Hematopoietic multipotent progenitor cell treated with erythropoietin and hydrocortisone succinate and interleukin-3 and kit ligand, for 8 days (in vitro differentiated cells): ENCODE data around the gene DBH.
"Not testable (repeated sequence)": the region's sequence is repeated elsewhere in the genome, so short reads cannot be mapped to it uniquely, and the experiment has no call there.

ENCODE experiments used
- DNase-seq: peaks from one replicate; pipeline ENCODE4 v3.0.0-alpha.2; 2015

Gene DBH

DNA sequence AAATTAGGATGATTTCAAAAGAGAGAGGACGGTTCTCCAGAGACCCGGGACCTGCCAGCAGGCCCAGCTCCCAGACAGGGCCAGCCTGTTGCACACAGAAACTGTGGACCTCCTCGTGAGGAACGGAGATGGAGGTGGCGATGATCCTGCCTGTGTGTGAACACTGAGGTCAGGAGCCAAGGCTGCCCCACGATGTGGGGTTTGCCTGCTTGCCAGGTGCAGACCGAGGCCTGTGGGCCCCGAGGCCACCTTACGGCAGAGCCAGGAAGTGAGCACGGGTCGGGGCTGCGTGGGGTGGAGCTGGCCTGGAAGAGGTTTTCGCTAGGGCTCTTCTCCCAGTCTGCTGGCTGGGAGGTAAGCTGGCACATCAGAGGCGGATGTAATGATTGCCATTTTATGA lies 31.3 kb upstream of the DBH start:
- DNase-seq, result no peak

DNA sequence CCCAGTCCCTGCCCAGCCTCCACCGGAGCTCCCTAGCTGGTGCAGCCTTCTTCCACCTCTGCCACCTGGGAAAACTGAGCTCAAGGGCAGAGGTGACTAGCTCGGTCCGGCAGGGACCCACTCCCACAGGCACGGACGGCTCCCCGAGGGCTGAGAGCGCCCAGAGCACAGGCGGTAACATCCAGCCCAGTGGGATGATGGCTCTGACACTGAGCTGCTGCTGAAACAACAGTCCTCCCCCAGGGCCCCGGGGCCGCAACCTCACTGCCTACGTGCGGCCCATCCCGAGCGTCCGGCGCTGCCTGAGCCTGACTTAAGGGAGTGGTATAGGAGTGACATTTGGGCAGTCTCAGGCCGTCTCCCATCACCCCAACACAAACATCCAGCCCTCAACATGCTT lies 30.7 kb upstream of the DBH start:
- no peak for DNase-seq

DNA sequence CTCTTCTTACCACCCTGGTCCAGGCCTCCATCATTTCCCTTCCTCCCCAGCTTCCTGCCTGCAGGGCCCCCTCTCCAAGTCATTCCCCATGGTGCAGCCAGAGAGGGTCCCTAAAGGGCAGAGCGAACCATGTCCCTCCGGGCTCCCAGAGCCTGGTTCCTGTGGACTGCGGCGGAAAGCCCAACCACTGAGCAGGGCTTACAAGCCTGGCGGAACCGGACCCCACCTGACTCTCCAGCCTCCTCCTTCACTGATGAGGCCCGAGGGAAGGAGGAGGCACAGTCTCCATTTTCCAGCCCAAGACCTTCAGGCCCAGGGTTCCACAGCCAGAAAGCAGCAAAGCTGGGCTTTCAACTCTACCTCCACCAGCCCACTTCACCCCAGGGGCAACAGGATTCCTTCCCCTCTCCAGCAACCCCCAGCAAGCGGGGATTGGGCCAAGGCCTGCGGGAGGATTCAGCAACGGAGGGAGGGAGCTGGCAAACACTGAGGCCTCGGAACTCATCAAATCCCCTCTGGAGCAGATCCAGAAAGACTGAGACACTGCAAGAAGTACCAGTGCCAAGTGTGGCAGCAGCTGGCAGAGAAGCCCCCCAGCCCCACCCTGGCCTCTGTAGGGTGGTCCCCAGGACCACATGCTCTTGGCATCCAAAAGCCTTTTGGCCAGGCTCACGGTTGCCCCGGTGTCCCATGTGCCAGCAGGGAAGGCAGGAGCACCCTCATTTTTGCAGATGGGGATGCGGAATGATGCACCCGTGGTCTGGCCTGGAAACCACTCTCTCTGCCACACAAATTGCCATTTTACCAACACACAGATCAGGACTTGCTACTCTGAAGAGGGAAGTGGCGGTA lies 30.1 kb upstream of the DBH start:
- no peak for DNase-seq

DNA sequence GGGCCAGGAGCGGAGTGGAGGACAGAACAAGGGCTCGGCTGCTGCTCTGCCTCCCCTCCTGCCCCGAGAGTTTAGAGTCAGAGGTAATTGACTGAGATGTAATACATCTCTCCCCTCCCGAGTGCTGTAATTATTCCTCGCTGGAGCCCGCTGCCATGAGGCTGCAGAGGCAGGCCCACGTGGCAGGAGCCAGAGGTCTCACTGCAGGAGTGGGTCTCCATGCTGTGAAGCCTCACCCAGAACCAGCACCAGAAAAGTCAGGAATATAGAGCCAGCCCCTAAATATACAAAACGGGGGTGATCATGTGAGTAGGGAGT lies 29.5 kb upstream of the DBH start:
- no peak for DNase-seq

DNA sequence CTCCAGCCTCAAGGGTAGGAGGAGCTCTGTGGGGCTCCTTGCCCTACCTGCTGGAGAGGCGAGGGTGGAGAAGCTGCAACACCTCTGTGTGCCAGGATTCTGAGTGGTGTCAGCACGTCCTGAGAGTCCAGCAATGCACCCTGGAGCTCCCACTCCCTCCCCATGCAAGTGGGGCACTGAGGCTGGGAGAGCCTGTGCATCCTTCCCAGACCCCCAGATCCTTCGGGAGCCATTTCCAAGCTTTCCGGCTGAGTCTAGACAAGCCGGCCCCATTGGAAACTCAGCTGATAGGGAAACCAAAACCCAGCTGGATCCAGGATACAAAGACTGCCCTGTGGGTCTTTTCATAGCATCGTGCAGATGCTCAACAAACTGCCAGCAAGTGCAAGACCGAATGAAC lies 28.8 kb upstream of the DBH start:
- DNase-seq, result no peak

DNA sequence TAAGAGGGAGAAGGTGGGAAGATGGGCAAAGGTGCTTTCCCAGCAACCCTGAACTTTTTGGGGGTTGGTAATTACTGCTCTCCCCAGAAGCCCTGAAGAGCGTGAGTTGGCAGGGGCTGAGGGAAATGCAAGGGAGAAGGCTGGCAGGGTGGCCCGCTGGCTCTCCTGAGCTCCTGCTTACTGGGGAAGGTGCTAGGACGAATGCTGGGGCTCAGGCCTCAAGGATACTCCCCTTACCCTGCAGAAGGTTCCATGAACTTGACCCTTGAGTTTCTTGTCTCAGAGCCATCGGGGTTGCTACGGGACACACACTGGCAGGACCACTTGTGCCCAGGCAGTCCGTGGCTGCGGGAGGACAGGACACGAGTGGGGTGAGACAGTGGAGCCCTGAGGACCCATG lies 28.2 kb upstream of the DBH start:
- DNase-seq, result no peak

DNA sequence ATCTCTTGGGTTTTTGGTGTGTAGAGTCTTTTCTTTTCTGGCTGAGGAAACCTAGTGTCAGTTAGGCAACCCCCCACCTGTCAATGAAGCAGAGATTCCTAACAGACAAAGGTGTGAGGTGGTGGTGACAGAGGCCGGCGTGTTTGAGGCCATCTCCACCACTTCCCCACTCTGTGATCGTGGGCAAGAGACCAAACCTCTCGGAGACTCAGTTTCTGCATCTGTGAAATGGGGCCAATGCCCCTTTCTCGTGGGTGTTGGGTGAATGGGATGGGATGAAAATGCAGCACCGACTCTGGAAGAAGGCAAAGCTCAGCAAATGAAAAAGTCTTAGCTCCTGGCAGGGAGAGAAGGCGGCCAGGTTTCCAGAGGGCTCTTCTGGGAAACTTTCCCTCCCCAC lies 27.8 kb upstream of the DBH start:
- no peak for DNase-seq

DNA sequence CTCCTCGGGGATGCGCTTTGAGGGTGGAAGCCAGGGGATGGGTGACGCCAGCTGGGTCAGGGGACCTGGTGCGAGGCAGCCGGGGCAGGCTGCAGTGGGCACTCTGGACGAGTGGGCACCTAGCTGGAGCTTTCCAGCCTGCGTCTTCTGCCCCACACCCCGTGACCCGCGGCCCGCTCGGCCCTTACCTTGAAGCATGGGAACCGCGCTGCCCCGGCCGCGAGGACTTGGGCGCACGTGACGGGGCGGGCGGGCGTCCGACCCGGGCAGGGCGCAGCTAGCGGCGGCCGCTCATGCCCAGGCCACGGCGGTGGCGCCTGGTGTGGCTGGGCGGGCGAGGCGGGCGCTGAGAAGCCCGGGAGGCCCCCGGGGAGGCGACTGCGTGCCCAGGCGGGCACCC lies 27.3 kb upstream of the DBH start:
- DNase-seq, result no peak

DNA sequence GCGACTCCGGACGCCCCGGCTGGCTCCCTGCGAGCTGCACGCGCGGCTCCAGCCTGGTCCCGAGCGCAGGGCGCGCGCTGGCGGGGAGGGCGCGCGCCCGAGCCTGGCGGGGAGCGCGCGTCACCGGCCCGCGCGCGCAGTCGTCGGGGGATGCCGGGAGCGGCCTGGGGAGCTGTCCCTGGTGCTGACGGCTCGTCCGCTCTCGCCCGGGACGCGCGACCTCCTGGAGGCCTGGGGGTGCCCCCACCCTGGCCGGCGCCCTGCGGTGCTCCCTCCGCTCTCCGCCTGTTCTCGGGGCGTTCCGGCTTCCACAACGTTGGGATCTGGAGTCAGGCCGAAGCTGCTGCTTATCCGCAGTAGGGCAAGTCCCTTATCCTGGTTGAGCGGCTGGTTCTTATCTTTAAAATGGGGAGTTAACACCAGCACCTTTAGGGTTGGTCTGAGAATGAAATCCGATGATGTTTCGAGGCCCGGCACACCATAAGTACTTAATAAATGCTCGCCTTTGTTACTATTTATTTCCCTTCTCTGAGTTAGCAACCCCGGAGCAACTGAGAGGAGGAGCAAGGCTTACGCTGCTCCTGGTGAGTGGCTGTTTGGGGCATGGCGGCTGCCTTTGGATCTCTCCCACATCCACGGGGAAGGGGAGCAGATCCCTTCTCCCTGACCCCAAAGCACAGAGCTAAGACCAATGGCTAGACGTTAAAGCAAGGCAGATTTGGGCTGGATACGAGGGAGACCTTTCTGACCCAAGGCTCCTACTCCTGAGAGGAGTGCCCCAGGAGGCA lies 26.7 kb upstream of the DBH start, which contains the start of gene FAM163B:
Gene FAM163B, minus strand, starts transcription at position 79 of the 788 bp plus-strand sequence. CDS start 29,166 bp downstream, outside the sequence.
- peak; percentile 11 for DNase-seq

DNA sequence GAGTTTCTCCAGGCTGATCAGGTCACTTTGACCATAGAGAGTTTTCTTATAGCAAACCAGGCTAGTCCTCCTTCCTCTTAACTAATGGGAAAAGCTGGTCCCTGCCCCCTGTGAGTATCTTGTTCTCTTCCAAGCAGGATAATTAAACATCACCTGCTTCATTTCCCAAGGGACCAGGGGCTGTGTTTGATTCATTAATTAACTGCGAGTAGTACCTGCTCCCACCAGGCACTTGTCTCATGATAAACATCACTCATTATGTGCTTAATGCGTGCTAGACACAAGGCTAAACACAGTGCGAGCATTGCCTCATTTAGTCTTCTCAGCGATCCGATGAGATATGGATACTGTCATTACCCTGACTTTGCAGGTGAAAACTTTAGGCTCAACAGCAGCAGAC lies 25.3 kb upstream of the DBH start:
- no peak for DNase-seq

DNA sequence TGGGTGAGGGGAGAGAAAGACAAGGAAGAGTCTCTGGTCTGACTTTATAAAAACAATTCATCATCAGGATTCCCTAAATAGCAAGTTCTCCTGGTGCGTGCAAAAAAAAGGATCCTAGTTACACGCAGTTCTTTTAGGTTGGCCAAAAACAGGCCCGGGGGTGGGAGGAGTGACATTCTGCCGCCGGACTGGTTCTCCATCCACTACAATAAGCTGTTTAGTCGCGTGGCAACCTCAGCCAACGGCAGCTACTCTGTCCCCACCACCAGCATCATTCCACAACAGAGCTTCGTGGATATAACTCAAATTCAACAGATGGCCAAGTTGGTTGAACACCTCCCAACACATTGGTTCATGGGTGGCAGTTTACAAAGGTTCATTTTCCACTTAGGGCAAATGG lies 24.1 kb upstream of the DBH start:
- DNase-seq, result no peak

DNA sequence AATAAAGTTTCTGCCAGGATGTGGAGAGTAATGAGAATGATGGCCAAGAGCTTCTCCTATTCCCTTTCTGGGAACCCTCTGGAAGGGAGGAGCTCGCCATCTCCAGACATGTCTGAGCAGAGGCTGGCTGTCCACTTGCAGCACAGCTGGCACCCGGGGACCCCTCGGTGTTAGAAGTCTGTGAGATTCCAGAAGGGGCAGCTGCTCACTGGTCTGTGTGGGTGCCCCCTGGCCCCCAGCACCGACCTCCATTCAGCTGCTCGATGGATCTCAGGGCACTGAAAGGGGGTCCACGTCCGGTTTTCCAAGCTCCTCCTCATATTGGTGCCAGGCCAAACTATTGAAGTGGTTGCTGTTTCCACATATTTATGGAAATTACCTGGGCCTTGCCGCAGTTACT lies 23.3 kb upstream of the DBH start:
- DNase-seq, result no peak

DNA sequence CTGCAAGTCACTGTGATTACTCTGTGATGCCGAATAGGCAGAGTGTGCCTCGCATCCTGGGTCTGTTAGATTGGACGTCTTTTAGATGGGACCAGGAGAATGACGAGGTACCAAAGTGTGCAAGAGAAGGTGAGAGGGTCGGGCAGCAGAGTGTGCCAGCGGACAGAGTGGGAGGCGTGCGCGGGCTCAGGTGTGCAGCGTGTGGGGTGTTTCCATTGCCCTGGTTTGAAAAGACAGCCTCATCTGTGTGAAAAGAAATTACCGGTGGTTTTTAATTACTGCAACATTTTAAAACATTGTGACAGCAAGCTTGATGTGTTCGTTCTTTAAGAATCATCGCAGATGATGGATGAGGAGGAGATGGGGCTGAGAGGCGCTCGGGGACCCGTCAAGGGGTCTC lies 22.7 kb upstream of the DBH start:
- no peak for DNase-seq

DNA sequence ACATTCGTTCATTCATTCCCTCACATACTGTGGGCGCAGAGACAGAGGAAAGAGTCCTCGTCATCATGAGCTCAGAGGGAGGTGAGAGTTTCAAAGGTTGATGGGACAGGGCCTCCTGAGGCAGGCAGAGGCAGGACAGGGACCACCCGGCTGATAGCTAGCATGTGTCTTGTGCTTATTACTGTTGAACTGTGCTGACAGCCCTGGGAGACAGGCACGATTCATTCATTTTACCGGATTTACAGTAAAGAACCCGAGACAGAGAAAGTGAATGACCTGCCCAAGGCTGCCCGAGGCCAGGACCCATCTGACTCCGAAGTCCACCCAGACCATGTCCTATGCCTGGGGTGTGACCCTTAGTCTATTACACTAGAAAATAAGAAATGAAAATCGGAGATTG lies 22.1 kb upstream of the DBH start:
- DNase-seq, result no peak

DNA sequence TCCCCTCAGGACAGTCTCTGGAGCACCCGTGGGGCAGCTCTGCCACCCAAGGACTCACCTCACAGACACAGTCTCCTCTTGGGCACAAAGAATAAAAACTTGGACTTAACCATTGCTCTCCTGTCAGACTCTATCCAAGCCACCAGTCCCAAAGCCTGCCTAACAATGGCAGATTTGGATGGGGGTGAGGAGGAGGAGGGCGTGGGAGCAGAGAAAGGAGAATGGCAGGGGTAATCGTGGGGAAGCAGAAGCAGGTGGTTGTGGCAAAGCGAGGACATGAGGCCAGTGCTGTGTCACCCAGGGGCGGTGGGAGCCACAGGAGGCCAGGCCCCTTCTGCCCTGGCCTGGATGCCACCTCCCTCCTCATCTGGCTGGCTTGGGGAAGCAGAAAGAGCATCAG lies 21.5 kb upstream of the DBH start:
- no peak for DNase-seq

DNA sequence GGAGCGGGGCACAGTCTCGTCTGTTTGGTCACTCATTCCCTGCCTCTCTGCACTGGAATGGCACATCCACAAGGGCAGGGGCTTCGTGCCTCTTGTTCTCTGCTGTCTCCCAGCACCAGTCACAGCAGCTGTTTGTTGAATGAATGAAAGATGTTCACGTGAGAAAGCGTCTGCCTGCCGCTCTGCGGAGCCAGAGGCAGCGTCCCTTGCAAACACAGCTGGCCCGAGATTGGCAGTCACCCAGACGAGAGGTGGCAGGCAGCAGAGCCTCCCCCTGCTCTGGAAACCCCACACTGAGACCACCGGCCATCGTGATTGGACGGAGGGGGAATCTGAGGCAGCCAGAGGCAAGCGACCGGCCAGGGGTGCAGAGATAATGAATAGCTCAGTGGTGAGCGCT lies 21.0 kb upstream of the DBH start:
- DNase-seq, result no peak

DNA sequence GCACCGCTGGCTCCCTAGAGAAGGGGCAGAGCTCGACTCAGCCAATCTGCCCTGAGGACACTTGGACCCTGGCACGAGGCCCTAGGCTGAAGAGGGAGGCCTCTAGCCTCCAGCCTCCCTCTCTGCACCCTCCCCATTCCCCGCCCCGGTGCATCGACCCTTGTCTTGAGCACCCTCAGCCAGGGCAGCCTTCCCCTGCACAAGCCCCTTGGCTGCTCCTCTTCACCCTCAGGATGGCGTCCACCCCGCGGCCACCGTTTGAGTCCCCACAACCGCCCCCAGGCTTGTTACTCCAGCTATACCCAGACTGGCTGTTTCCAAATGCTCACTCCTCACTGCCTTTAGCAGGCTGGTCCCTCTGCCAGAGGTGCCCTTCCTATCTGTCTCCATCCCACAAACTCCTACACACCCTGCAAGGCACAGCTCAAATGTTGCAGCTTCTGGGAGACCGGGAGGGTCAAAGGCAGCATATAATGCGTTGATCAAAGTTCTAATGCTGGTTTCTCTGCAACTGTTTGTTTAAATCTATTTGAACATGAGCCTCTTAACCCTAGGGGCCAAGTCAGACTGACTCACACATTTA lies 20.5 kb upstream of the DBH start:
- no peak for DNase-seq

DNA sequence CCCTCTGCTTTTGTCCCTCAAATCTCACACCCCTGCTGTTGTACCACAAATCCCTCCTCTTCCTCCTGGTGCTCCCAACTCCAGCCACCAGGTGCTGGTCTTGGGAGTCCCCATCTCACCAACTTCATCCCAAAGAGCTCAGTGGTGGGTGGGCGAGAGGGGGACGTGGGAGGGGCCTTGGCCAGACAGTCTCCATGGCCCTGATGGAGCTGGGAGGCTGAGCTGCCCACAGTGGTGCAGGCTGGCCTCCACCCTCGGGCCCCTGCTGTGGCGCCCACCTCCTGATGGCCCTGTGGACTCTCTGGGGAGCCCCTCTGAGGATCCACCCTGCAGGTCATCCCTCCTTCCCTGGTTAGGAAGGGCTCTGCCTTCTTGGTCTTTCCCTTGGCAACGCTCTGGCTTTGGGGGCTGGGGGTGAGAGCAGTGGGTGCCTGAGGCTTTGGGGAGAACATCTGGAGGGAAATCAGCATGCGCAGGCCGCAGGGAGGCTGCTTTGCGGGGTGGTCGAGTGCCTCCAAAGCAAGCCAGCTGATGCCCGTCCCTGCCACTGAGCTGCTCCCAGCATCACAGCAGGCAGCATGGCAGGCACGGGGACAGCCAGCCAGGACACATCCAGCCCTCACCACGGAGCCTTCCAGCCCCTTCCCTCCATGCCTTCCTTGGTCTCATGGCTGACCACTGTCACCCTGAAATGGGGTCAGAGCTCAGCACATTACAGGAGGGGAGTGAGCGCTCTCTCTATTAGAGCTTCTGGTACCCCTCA lies 19.3 kb upstream of the DBH start:
- no peak for DNase-seq

DNA sequence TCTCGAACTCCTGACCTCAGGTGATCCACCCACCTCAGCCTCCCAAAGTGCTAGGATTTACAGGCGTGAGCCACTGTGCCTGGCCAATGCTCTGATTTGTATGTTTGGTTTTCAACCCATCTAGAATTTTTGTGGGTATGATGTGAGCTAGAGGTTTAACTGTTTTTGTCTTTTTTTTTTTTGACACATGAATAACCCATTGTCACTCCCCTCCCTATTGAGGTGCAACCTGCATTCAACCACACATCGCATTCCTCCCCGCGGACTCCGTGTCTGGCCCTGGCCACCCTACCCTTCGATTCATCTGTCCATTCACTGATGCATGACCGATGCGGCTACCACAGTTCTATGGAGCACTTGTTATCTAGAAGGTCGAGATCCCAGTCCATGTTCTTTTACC lies 17.4 kb upstream of the DBH start:
- no peak for DNase-seq

DNA sequence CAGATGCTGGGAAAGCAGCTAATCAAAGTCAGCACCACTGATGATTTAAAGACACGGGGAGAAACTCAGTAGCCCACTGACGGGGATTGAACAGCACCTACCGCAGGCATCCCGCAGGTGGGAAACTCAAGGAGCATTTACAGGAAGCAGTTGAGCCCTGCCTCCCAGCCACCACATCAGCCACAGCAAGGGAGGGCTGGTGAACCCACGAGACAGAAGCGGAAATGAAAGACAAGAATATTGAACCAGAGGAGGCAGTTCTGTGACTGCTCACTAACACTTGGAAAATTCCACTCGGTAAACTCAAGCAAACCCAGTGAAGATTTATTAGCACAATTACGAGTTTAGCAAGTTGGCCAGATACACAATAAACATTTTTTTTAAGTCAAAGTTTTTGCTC lies 16.4 kb upstream of the DBH start:
- DNase-seq, result no peak

DNA sequence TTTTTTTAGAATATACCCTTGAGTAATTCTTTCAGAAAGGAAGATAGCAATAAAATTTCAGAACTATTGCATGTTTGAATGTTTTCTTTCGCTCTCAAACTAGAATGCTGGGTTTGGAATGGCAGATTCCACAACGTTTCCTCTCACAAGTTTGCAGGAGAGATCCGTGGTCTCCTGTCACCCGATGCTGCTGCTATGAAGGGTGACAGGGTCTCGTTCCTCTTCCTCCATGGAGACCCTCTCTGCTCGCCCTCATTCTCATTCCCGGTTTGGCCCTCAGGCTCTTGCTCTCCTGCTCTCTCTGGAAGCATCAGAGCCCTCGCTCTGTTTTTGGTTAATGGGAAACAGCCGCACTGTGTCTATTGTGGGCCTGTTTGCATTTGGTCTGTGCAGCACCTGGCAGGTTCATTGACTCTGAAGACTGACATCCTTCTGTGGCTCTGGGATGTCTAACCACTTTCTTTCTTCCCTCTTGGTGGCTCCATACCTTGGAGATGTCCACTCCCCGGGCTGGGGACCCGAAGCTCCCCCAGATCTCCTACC lies 14.4 kb upstream of the DBH start:
- DNase-seq, result no peak

DNA sequence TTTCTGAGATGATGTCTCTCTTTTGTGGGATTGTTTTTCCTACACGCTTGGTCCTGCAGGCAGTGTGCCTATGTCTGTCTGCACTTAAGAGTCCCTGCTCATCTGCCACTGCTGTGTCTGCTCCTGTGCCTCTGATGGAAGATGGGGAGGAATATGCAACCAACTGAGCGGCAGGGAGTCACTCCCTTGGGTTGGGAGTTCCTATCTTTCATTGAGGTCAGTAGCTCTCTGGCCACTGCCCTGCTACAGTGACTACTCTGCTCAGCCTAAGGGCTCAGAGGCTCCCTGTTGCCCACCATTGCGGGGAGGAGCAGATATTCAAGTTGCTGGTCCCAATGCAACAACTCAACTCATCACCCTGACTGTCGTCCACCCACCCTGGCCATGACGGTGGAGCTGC lies 13.6 kb upstream of the DBH start:
- no peak for DNase-seq

DNA sequence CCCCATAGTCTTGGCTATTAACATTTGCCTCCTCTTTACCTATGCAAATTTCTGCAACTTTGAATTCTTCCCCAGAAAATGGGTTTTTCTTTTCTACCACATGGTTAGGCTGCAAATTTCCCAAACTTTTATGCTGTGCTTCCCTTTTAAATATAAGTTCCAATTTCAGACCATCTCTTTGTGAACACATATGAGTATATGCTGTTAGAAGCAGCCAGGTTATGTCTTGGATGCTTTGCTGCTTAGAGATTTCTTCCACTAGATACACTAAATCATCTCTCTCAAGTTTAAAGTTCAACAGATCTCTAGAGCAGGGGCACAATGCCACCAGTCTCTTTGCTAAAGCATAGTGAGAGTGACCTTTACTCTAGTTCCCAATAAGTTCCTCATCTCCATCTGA lies 10.2 kb upstream of the DBH start:
- DNase-seq, result not testable (repeated sequence)
